H1 (cell line): Measurements from ENCODE around the gene ROBO2. TPM values are rescaled to one million over a fixed set of nuclear protein-coding genes. Genes with fewer than 3 reads are reported as not detected.

Experiments
- CTCF ChIA-PET: fragments of 300-600 bp; sonication (Branson Sonifier 250); formaldehyde crosslinking; loops from one replicate; lab custom pipeline; 2021; ENCODE audit not compliant: partially characterized antibody; lab: Charles Lee
- POLR2A ChIA-PET: fragments of 300-600 bp; sonication (Branson Sonifier 250); formaldehyde crosslinking; loops from one replicate; lab custom pipeline; 2021; ENCODE audit warnings: inconsistent platforms; ENCODE audit not compliant: partially characterized antibody; lab: Charles Lee
- DNase-seq, 2 experiments: peaks; one replicate each; pipeline versions ENCODE4 v3.0.0 to v3.0.0-alpha.2; 2010 to 2022; ENCODE audit warnings: low spot score in 2 of 2, low read depth in 1 of 2, mixed read lengths in 1 of 2
- FAIRE-seq: peaks from 2 replicates; lab custom pipeline; 2011; peaks lifted over from hg19 to GRCh38; lab: Jason Lieb, UNC
- H2AFZ ChIP-seq: 2 replicates; pipeline ENCODE4 v1.8.1; 2012; ENCODE audit warnings: low read length, inconsistent platforms
- H2AK5ac ChIP-seq: 2 replicates; pipeline ENCODE4 v1.6.1; 2013; ENCODE audit warnings: low read depth, low read length
- H2BK120ac ChIP-seq: replicated peaks from 2 replicates; pipeline ENCODE3; 2013; ENCODE audit warnings: low read depth, low read length, inconsistent platforms
- H2BK12ac ChIP-seq: 2 replicates; pipeline ENCODE4 v1.6.1; 2013; ENCODE audit warnings: low read depth, low read length
- H2BK15ac ChIP-seq: 2 replicates; pipeline ENCODE4 v1.6.1; 2013; ENCODE audit warnings: low read length
- H2BK20ac ChIP-seq: 2 replicates; pipeline ENCODE4 v1.6.1; 2013; ENCODE audit warnings: low read length
- H2BK5ac ChIP-seq: 2 replicates; pipeline ENCODE4 v1.6.1; 2013; ENCODE audit warnings: low read depth, low read length
- H3K14ac ChIP-seq: 2 replicates; pipeline ENCODE4 v1.6.1; 2013; ENCODE audit warnings: inconsistent platforms; ENCODE audit not compliant: insufficient read length
- H3K18ac ChIP-seq: 2 replicates; pipeline ENCODE4 v1.6.1; 2013; ENCODE audit warnings: low read length; ENCODE audit errors: extremely low read depth
- H3K23ac ChIP-seq: 2 replicates; pipeline ENCODE4 v1.6.1; 2013; ENCODE audit warnings: inconsistent platforms; ENCODE audit not compliant: insufficient read length
- H3K23me2 ChIP-seq: 2 replicates; pipeline ENCODE4 v1.6.1; 2013; ENCODE audit warnings: low read depth, low read length
- H3K27ac ChIP-seq: 2 replicates; pipeline ENCODE4 v1.6.1; 2011; ENCODE audit warnings: low read depth, low read length, inconsistent platforms
- H3K27me3 ChIP-seq, 4 experiments: replicated peaks in 1 of 4; 1 replicate in 1 of 4; 2 replicates in 3 of 4; pipeline versions ENCODE4 v1.6.1 to v1.8.1; 2011 to 2013; ENCODE audit warnings: low read length in 3 of 4, mild to moderate bottlenecking in 3 of 4, inconsistent platforms in 2 of 4, mixed read lengths in 2 of 4, moderate library complexity in 1 of 4; ENCODE audit not compliant: control insufficient read depth in 3 of 4, insufficient read depth in 3 of 4; ENCODE audit errors: extremely low read depth in 1 of 4
- H3K36me3 ChIP-seq, 4 experiments: 2 replicates each; pipeline versions ENCODE4 v1.6.1 to v1.8.1; 2011 to 2013; ENCODE audit warnings: mild to moderate bottlenecking in 4 of 4, low read length in 3 of 4, moderate library complexity in 2 of 4, control low read depth in 1 of 4, inconsistent platforms in 1 of 4; ENCODE audit not compliant: insufficient read depth in 4 of 4, control insufficient read depth in 2 of 4
- H3K4ac ChIP-seq: replicated peaks from 2 replicates; pipeline ENCODE3; 2013; ENCODE audit warnings: low read length, low read depth, mixed read lengths, inconsistent platforms; ENCODE audit not compliant: insufficient read length
- H3K4me1 ChIP-seq, 4 experiments: replicated peaks in 1 of 4; 1 replicate in 1 of 4; 2 replicates in 3 of 4; pipeline versions ENCODE4 v1.6.1 to v1.8.1; 2011 to 2013; ENCODE audit warnings: low read length in 3 of 4, inconsistent platforms in 2 of 4, mixed read lengths in 1 of 4; ENCODE audit not compliant: insufficient read depth in 4 of 4, control insufficient read depth in 3 of 4
- H3K4me2 ChIP-seq, 2 experiments: 2 replicates each; pipeline versions ENCODE4 v1.6.1 to v1.8.1; 2011 to 2013; ENCODE audit warnings: low read depth in 2 of 2, low read length in 2 of 2, control low read depth in 1 of 2, inconsistent platforms in 1 of 2, mild to moderate bottlenecking in 1 of 2; ENCODE audit not compliant: insufficient read depth in 1 of 2
- H3K4me3 ChIP-seq, 4 experiments: fragments of 200-600, 300-600 bp in 1 of 4; sonication (generic), shearing (Covaris generic), sonication (Bioruptor Twin) in 1 of 4; 2 replicates each; pipeline versions ENCODE4 v1.5.1 to v1.8.1; 2011 to 2016; ENCODE audit warnings: low read length in 4 of 4, low read depth in 3 of 4, control low read depth in 2 of 4, inconsistent platforms in 2 of 4, mild to moderate bottlenecking in 2 of 4, mixed read lengths in 1 of 4, moderate library complexity in 1 of 4; ENCODE audit not compliant: insufficient read depth in 2 of 4; ENCODE audit errors: extremely low read depth in 1 of 4
- H3K56ac ChIP-seq: replicated peaks from 2 replicates; pipeline ENCODE3; 2013; ENCODE audit warnings: low read depth, mild to moderate bottlenecking, mixed read lengths, low read length, inconsistent platforms; ENCODE audit not compliant: insufficient read length
- H3K79me1 ChIP-seq: 2 replicates; pipeline ENCODE4 v1.6.1; 2013; ENCODE audit warnings: low read depth, low read length, control low read depth
- H3K79me2 ChIP-seq, 2 experiments: 2 replicates each; pipeline versions ENCODE4 v1.6.1 to v1.8.1; 2012 to 2013; ENCODE audit warnings: low read length in 2 of 2, mild to moderate bottlenecking in 2 of 2, inconsistent platforms in 1 of 2; ENCODE audit not compliant: insufficient read depth in 2 of 2, control insufficient read depth in 1 of 2
- H3K9ac ChIP-seq, 4 experiments: replicated peaks in 1 of 4; 1 replicate in 1 of 4; 2 replicates in 3 of 4; pipeline versions ENCODE4 v1.6.1 to v1.8.1; 2011 to 2013; ENCODE audit warnings: low read depth in 3 of 4, low read length in 3 of 4, control low read depth in 2 of 4, mild to moderate bottlenecking in 2 of 4, moderate library complexity in 2 of 4, inconsistent platforms in 1 of 4; ENCODE audit errors: extremely low read depth in 1 of 4
- H3K9me3 ChIP-seq, 2 experiments: 2 replicates each; pipeline versions ENCODE4 v1.6.1 to v1.8.1; 2012 to 2013; ENCODE audit warnings: mild to moderate bottlenecking in 2 of 2, moderate library complexity in 2 of 2, control low read depth in 1 of 2, inconsistent platforms in 1 of 2, low read depth in 1 of 2, low read length in 1 of 2, mixed read lengths in 1 of 2; ENCODE audit not compliant: insufficient read depth in 2 of 2
- H4K20me1 ChIP-seq, 2 experiments: replicated peaks in 1 of 2; 2 replicates each; pipeline versions ENCODE3 to v1.8.1; 2011 to 2013; ENCODE audit warnings: inconsistent platforms in 2 of 2, low read length in 2 of 2, mild to moderate bottlenecking in 1 of 2; ENCODE audit not compliant: insufficient read depth in 2 of 2, control insufficient read depth in 1 of 2
- H4K5ac ChIP-seq: 2 replicates; pipeline ENCODE4 v1.6.1; 2013; ENCODE audit warnings: low read length, low read depth, mixed read lengths, inconsistent platforms; ENCODE audit not compliant: insufficient read length
- H4K8ac ChIP-seq: 2 replicates; pipeline ENCODE4 v1.8.0; 2013; ENCODE audit warnings: mild to moderate bottlenecking, moderate library complexity, low read length, inconsistent platforms; ENCODE audit not compliant: insufficient read depth; ENCODE audit errors: extremely low read depth
- H4K91ac ChIP-seq: replicated peaks from 2 replicates; pipeline ENCODE3; 2013; ENCODE audit warnings: low read length, mixed read lengths, inconsistent platforms; ENCODE audit not compliant: insufficient read length
- ASH2L ChIP-seq: fragments of 200-600, 300-600 bp; sonication (generic); IDR thresholded peaks from one replicate; pipeline ENCODE4 v1.7.1; 2017; ENCODE audit warnings: low read length
- CEBPB ChIP-seq: IDR thresholded peaks from 2 replicates; pipeline ENCODE4 v1.6.1; 2012; ENCODE audit warnings: low read depth, low read length
- CHD2 ChIP-seq: IDR thresholded peaks from 2 replicates; pipeline ENCODE4 v1.6.1; 2012; ENCODE audit warnings: low read length, improper control_type of control experiment
- HDAC2 ChIP-seq, 2 experiments: fragments of 300-600 bp in 1 of 2; sonication (generic) in 1 of 2; IDR thresholded peaks; 2 replicates each; pipeline ENCODE4 v1.6.1; 2011 to 2012; ENCODE audit warnings: low read depth in 2 of 2, low read length in 2 of 2, mild to moderate bottlenecking in 2 of 2, moderate library complexity in 2 of 2, borderline replicate concordance in 1 of 2, inconsistent platforms in 1 of 2
- NANOG ChIP-seq: IDR thresholded peaks from 2 replicates; pipeline ENCODE4 v1.6.1; 2011; ENCODE audit warnings: low read length, low read depth, mild to moderate bottlenecking, inconsistent platforms; ENCODE audit not compliant: insufficient read depth, poor library complexity, severe bottlenecking
- PHF8 ChIP-seq: fragments of 200-600 bp; sonication (generic); conservative IDR thresholded peaks from 2 replicates; pipeline ENCODE4 v1.7.1; 2012; ENCODE audit warnings: low read depth, mild to moderate bottlenecking, inconsistent platforms, low read length, moderate library complexity
- POLR2A ChIP-seq, 2 experiments: IDR thresholded peaks; 1 replicate in 1 of 2; 2 replicates in 1 of 2; pipeline ENCODE4 v1.6.1; 2011; ENCODE audit warnings: low read depth in 2 of 2, low read length in 2 of 2, mild to moderate bottlenecking in 2 of 2; ENCODE audit errors: control extremely low read depth in 1 of 2
- RFX5 ChIP-seq: IDR thresholded peaks from 2 replicates; pipeline ENCODE4 v1.6.1; 2011; ENCODE audit warnings: low read depth, low read length, improper control_type of control experiment, borderline replicate concordance
- RNF2 ChIP-seq: fragments of 200-900, 300-1000 bp; sonication (generic); IDR thresholded peaks from 2 replicates; pipeline ENCODE4 v1.7.1; 2016; ENCODE audit warnings: borderline replicate concordance, low read depth, mild to moderate bottlenecking, antibody characterized with exemption, low read length; ENCODE audit not compliant: poor library complexity, severe bottlenecking; ENCODE audit errors: missing control alignments
- RXRA ChIP-seq: IDR thresholded peaks from 2 replicates; pipeline ENCODE4 v1.6.1; 2011; ENCODE audit warnings: low read depth, mild to moderate bottlenecking, low read length, moderate library complexity; ENCODE audit not compliant: insufficient read depth
- SAP30 ChIP-seq: fragments of 300-600 bp; sonication (generic); IDR thresholded peaks from 2 replicates; pipeline ENCODE4 v1.7.1; 2012; ENCODE audit warnings: low read length, moderate library complexity, mild to moderate bottlenecking, inconsistent platforms; ENCODE audit not compliant: insufficient read depth, insufficient replicate concordance
- SIN3A ChIP-seq, 2 experiments: IDR thresholded peaks in 1 of 2; conservative IDR thresholded peaks in 1 of 2; 2 replicates each; pipeline ENCODE4 v1.6.1; 2011 to 2012; ENCODE audit warnings: low read length in 2 of 2, improper control_type of control experiment in 1 of 2, low read depth in 1 of 2, mild to moderate bottlenecking in 1 of 2
- SP4 ChIP-seq: IDR thresholded peaks from 2 replicates; pipeline ENCODE4 v1.6.1; 2012; ENCODE audit warnings: low read length, inconsistent platforms
- TAF1 ChIP-seq: IDR thresholded peaks from 2 replicates; pipeline ENCODE4 v1.6.1; 2011; ENCODE audit warnings: mild to moderate bottlenecking, low read depth, low read length
- WGBS, 2 experiments: shearing (Covaris generic) in 1 of 2; methylation state at CpG; one replicate each; pipeline versions ENCODE4 v1.1.6 to v1.1.7; 2013 to 2015; ENCODE audit warnings: low lambda C conversion rate in 2 of 2, mixed read lengths in 2 of 2, inconsistent platforms in 1 of 2, low coverage in 1 of 2, missing lambda C conversion rate in 1 of 2; ENCODE audit not compliant: insufficient replicate concordance in 2 of 2, insufficient coverage in 1 of 2, insufficient read length in 1 of 2; ENCODE audit errors: extremely low coverage in 1 of 2, missing lambda C conversion rate in 1 of 2; 5-methylcytosine and 5-hydroxymethylcytosine counted together
- polyA plus RNA-seq, 7 experiments: library from polyadenylated mRNA; depleted of rRNA in 3 of 7; stranded (reverse) in 5 of 7; unstranded in 2 of 7; fragments of >200 nt in 5 of 7; fragments of 200-250 nt in 2 of 7; gene quantifications; 1 replicate in 5 of 7; 2 replicates in 1 of 7; 4 replicates in 1 of 7; pipeline versions ENCODE4 v1.2.1 to v1.2.3, GENCODE V29; 2011 to 2013; ENCODE audit warnings: missing spikeins in 2 of 7, mixed read lengths in 2 of 7
- total RNA-seq: library from RNA; stranded (reverse); fragmentation: NEBNext Ultra II Directional; extraction: Animal tissue kit (Norgen Biotek cat#: 25700); gene quantifications from 2 replicates; pipeline ENCODE4 v1.2.1, GENCODE V29; 2021

Gene ROBO2
- total and polyA plus RNA-seq, 2 of the 8 experiments (the other 6 are each of a cell fraction or from before 2014, with no cell fraction given) = 1.5 to 2.9 TPM

GRCh38 chr3:77468626-77469020 is 428.7 kb downstream of the ROBO2 start:
- Histone ChIP-seq H3K79me1 (no peaks in the 10 kb centered on the region), H4K20me1 (no peaks in the 10 kb centered on the region), H4K91ac (no peak overlapping the region), H3K4ac (no peak overlapping the region), H2BK15ac (no peak overlapping the region), H2BK12ac (no peak overlapping the region), H3K79me2 (no peaks in the 10 kb centered on the region), H3K23ac (no peak overlapping the region), H2AFZ (no peak overlapping the region), H2AK5ac (no peak overlapping the region), H3K27ac (no peak overlapping the region), H3K36me3 (no peaks in the 10 kb centered on the region), H3K4me3 (no peak overlapping the region), H3K9me3 (no peaks in the 10 kb centered on the region), H3K14ac (no peak overlapping the region), H3K18ac (no peak overlapping the region), H2BK120ac (no peak overlapping the region), H4K5ac (no peak overlapping the region), H3K27me3 (peaks cover 0 to 1% (median 0%) of the 10 kb centered on the region in 4 experiments; a peak in 1 of 7 replicates), H2BK5ac (no peak overlapping the region), H3K9ac (no peak overlapping the region), H3K4me1 (no peaks in the 10 kb centered on the region), H3K56ac (no peak overlapping the region), H4K8ac (no peak overlapping the region), H3K4me2 (no peak overlapping the region), H3K23me2 (no peaks in the 10 kb centered on the region), H2BK20ac (no peak overlapping the region)
- TF ChIP-seq ASH2L (no peak), POLR2A (IDR thresholded peaks at IDR 0.05; ENCODE audit: control extremely low read depth in 1 of 2, low read depth in 2 of 2, low read length in 2 of 2) (no peak), NANOG (no peak), PHF8 (no peak), RNF2 (no peak), SIN3A (conservative IDR thresholded peaks at IDR 0.05 in 1 of 2, IDR thresholded peaks at IDR 0.05 in 1 of 2; ENCODE audit: low read depth in 1 of 2, low read length in 2 of 2) (no peak), SP4 (no peak), RFX5 (no peak), CHD2 (no peak), RXRA (no peak), SAP30 (no peak), HDAC2 (IDR thresholded peaks at IDR 0.05; ENCODE audit: borderline replicate concordance in 1 of 2, low read depth in 2 of 2, low read length in 2 of 2) (no peak), TAF1 (no peak), CEBPB (no peak)
- no peak for DNase-seq
- ChIA-PET POLR2A (no interaction called here), CTCF (interaction anchor here (1.2 kb wide), 1 partner anchor 16 kb away, joined by 3 read pairs; no protein-coding TSS in a partner anchor)
- no peak for FAIRE-seq
- WGBS, 2 experiments = 92% methylated on average over 3 of the region's 3 CpGs; no CpG with 5 or more reads in 1 of the 2 experiments
